Liver (tissue), 9 donors: ENCODE measurements around the gene BTNL9. TPM values are rescaled to one million over a fixed set of nuclear protein-coding genes. Genes with fewer than 3 reads are reported as not detected.

Experiments
- DNase-seq: peaks from one replicate; pipeline ENCODE4 v3.0.0-alpha.2; 2017; ENCODE audit warnings: low spot score
- H3K27ac ChIP-seq, 2 donors: one replicate each; pipeline ENCODE4 v1.7.0; 2013; ENCODE audit warnings: inconsistent platforms in 2 of 2, low read length in 2 of 2, control low read depth in 1 of 2, low read depth in 1 of 2, mild to moderate bottlenecking in 1 of 2
- H3K27me3 ChIP-seq, 4 donors: one replicate each; pipeline versions ENCODE4 v1.6.1 to v1.7.0; 2013; ENCODE audit warnings: low read length in 3 of 4, inconsistent platforms in 1 of 4, mild to moderate bottlenecking in 1 of 4, moderate library complexity in 1 of 4; ENCODE audit not compliant: control insufficient read depth in 4 of 4, insufficient read depth in 4 of 4
- H3K36me3 ChIP-seq, 4 donors: one replicate each; pipeline versions ENCODE4 v1.6.1 to v1.7.0; 2013; ENCODE audit warnings: low read length in 3 of 4, mild to moderate bottlenecking in 3 of 4, low read depth in 1 of 4, moderate library complexity in 1 of 4; ENCODE audit not compliant: control insufficient read depth in 4 of 4, insufficient read depth in 3 of 4
- H3K4me1 ChIP-seq, 4 donors: one replicate each; pipeline versions ENCODE4 v1.6.1 to v1.7.0; 2013; ENCODE audit warnings: low read length in 3 of 4, mild to moderate bottlenecking in 3 of 4, moderate library complexity in 1 of 4; ENCODE audit not compliant: control insufficient read depth in 4 of 4, insufficient read depth in 4 of 4
- H3K4me3 ChIP-seq, 3 donors: one replicate each; pipeline versions ENCODE4 v1.6.1 to v1.7.0; 2013; ENCODE audit warnings: low read length in 3 of 3, control low read depth in 1 of 3, low read depth in 1 of 3, mild to moderate bottlenecking in 1 of 3
- H3K9ac ChIP-seq, 2 donors: one replicate each; pipeline ENCODE4 v1.7.0; 2013; ENCODE audit warnings: low read length in 2 of 2, mild to moderate bottlenecking in 2 of 2, moderate library complexity in 2 of 2, control low read depth in 1 of 2, low read depth in 1 of 2
- H3K9me3 ChIP-seq, 4 donors: one replicate each; pipeline versions ENCODE4 v1.6.1 to v1.7.0; 2013; ENCODE audit warnings: low read length in 3 of 4; ENCODE audit not compliant: control insufficient read depth in 4 of 4
- ATF3 ChIP-seq: IDR thresholded peaks from 2 replicates; pipeline ENCODE4 v1.6.1; 2016; ENCODE audit warnings: antibody characterized with exemption
- CTCF ChIP-seq: fragments of 150-350 bp; IDR thresholded peaks from 2 replicates; pipeline ENCODE4 v1.5.1; 2017; ENCODE audit warnings: improper control_type of control experiment, low read depth, low read length; ENCODE audit not compliant: missing input control
- EGR1 ChIP-seq, 2 donors: IDR thresholded peaks; 2 replicates each; pipeline ENCODE4 v1.6.1; 2016 to 2018; ENCODE audit warnings: antibody characterized with exemption in 2 of 2, low read depth in 2 of 2
- FOXA1 ChIP-seq: IDR thresholded peaks from 2 replicates; pipeline ENCODE4 v1.6.1; 2016; ENCODE audit warnings: antibody characterized with exemption
- FOXA2 ChIP-seq: IDR thresholded peaks from 2 replicates; pipeline ENCODE4 v1.6.1; 2016; ENCODE audit warnings: antibody characterized with exemption
- GABPA ChIP-seq, 2 donors: IDR thresholded peaks in 1 of 2; conservative IDR thresholded peaks in 1 of 2; 2 replicates each; pipeline ENCODE4 v1.6.1; 2016; ENCODE audit warnings: antibody characterized with exemption in 2 of 2, mild to moderate bottlenecking in 1 of 2, moderate library complexity in 1 of 2
- HNF4A ChIP-seq, 2 donors: conservative IDR thresholded peaks; 2 replicates each; pipeline ENCODE4 v1.6.1; 2016; ENCODE audit warnings: antibody characterized with exemption in 2 of 2, mild to moderate bottlenecking in 2 of 2
- HNF4G ChIP-seq: IDR thresholded peaks from 2 replicates; pipeline ENCODE4 v1.6.1; 2016; ENCODE audit warnings: antibody characterized with exemption
- JUND ChIP-seq, 2 donors: IDR thresholded peaks; 2 replicates each; pipeline ENCODE4 v1.6.1; 2016; ENCODE audit warnings: antibody characterized with exemption in 2 of 2
- MAX ChIP-seq: IDR thresholded peaks from 2 replicates; pipeline ENCODE4 v1.6.1; 2016; ENCODE audit warnings: antibody characterized with exemption
- NR2F2 ChIP-seq: IDR thresholded peaks from 2 replicates; pipeline ENCODE4 v1.6.1; 2016; ENCODE audit warnings: antibody characterized with exemption
- RAD21 ChIP-seq, 2 donors: IDR thresholded peaks; 2 replicates each; pipeline ENCODE4 v1.6.1; 2016; ENCODE audit warnings: antibody characterized with exemption in 2 of 2, mild to moderate bottlenecking in 2 of 2
- RXRA ChIP-seq, 2 donors: IDR thresholded peaks; 2 replicates each; pipeline ENCODE4 v1.6.1; 2017 to 2018; ENCODE audit warnings: antibody characterized with exemption in 2 of 2, mild to moderate bottlenecking in 1 of 2
- SP1 ChIP-seq: IDR thresholded peaks from 2 replicates; pipeline ENCODE4 v1.6.1; 2018; ENCODE audit warnings: antibody characterized with exemption, mild to moderate bottlenecking
- TAF1 ChIP-seq: conservative IDR thresholded peaks from 2 replicates; pipeline ENCODE4 v1.6.1; 2016; ENCODE audit warnings: antibody characterized with exemption, mild to moderate bottlenecking
- YY1 ChIP-seq: IDR thresholded peaks from 2 replicates; pipeline ENCODE4 v1.6.1; 2016; ENCODE audit warnings: antibody characterized with exemption, mild to moderate bottlenecking
- ZBTB33 ChIP-seq: IDR thresholded peaks from 2 replicates; pipeline ENCODE4 v1.6.1; 2016; ENCODE audit warnings: antibody characterized with exemption
- WGBS: extraction: QIAGEN DNeasy Blood & Tissue Kit; methylation state at CpG from one replicate; pipeline ENCODE4 v1.1.7; 2013; 5-methylcytosine and 5-hydroxymethylcytosine counted together
- polyA plus RNA-seq, 2 donors: library from polyadenylated mRNA; stranded (reverse) in 1 of 2; unstranded in 1 of 2; fragments of 200-250 nt in 1 of 2; fragments of >200 nt in 1 of 2; fragmentation: Nextera tagmentation in 1 of 2; extraction: Ambion mirVana in 1 of 2; gene quantifications; one replicate each; pipeline versions ENCODE4 v1.2.1 to v1.2.3, GENCODE V29; 2013 to 2015
- total RNA-seq, 2 donors: library from RNA; depleted of rRNA; stranded (reverse); fragments of >200 nt; gene quantifications; one replicate each; pipeline ENCODE4 v1.2.3, GENCODE V29; 2014
- TF ChIP-seq, protein P1 (sequence below): IDR thresholded peaks from 2 replicates; pipeline ENCODE4 v1.6.1; 2016; ENCODE audit warnings: antibody characterized with exemption, mild to moderate bottlenecking
- donor health status: healthy.
- donor health status: healthy.
- donor health status: healthy.
- donor health status: healthy.
- donor health status: healthy.

BTNL9 gene
- total and polyA plus RNA-seq, 4 donors: 1.4 to 12.0 (median 4.7) TPM

DNA sequence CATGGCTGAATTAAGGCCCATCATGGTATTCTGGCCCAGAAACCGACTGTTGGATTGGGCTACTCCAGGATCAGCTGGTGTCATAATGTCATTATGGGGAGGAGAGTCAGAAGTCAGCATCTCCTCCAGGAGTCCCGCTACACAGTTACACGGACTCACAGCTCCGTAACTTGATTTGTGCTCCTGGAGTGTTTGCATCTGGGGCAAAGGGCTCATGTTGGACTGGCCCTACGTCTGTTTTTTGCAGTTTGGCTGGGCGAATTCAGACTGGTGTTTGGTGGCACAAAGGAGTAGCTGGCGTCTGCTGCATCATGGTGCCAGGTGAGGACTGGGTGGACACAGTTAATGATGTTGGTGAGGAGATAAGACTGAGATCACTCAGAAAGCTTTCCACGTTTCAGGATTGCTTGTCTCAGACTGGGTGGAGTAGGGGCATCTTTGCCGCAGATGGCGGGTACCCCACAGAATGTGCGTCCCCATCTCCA is 59.6 kb downstream of the BTNL9 start:
- no peak for DNase-seq
- Histone ChIP-seq H3K27me3 (peaks cover 0 to 8% (median 3%) of the 10 kb centered on the region in 4 donors), H3K9ac (no peak overlapping the region), H3K4me1 (peaks cover 0 to 4% (median 0%) of the 10 kb centered on the region in 4 donors), H3K27ac (no peak overlapping the region), H3K4me3 (no peak overlapping the region), H3K36me3 (no peaks in the 10 kb centered on the region), H3K9me3 (no peaks in the 10 kb centered on the region)
- TF ChIP-seq YY1 (no peak), ATF3 (no peak), RAD21 (IDR thresholded peaks at IDR 0.05) (no peak), JUND (IDR thresholded peaks at IDR 0.05) (no peak), RXRA (IDR thresholded peaks at IDR 0.05) (no peak), NR2F2 (no peak), SP1 (no peak), CTCF (no peak), FOXA1 (no peak), FOXA2 (no peak), ZBTB33 (no peak), HNF4G (no peak), EGR1 (IDR thresholded peaks at IDR 0.05; ENCODE audit: low read depth in 2 of 2) (no peak), HNF4A (conservative IDR thresholded peaks at IDR 0.05) (no peak), TAF1 (no peak), MAX (no peak), GABPA (IDR thresholded peaks at IDR 0.05 in 1 of 2, conservative IDR thresholded peaks at IDR 0.05 in 1 of 2) (no peak)
- TF ChIP-seq, protein P1, sequence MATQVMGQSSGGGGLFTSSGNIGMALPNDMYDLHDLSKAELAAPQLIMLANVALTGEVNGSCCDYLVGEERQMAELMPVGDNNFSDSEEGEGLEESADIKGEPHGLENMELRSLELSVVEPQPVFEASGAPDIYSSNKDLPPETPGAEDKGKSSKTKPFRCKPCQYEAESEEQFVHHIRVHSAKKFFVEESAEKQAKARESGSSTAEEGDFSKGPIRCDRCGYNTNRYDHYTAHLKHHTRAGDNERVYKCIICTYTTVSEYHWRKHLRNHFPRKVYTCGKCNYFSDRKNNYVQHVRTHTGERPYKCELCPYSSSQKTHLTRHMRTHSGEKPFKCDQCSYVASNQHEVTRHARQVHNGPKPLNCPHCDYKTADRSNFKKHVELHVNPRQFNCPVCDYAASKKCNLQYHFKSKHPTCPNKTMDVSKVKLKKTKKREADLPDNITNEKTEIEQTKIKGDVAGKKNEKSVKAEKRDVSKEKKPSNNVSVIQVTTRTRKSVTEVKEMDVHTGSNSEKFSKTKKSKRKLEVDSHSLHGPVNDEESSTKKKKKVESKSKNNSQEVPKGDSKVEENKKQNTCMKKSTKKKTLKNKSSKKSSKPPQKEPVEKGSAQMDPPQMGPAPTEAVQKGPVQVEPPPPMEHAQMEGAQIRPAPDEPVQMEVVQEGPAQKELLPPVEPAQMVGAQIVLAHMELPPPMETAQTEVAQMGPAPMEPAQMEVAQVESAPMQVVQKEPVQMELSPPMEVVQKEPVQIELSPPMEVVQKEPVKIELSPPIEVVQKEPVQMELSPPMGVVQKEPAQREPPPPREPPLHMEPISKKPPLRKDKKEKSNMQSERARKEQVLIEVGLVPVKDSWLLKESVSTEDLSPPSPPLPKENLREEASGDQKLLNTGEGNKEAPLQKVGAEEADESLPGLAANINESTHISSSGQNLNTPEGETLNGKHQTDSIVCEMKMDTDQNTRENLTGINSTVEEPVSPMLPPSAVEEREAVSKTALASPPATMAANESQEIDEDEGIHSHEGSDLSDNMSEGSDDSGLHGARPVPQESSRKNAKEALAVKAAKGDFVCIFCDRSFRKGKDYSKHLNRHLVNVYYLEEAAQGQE: no peak
- 53% methylated on average over 11 of the region's 11 CpGs for WGBS
